GM23248 (cell line): Measurements from ENCODE around the gene USP6.

Experiments
- EZH2 ChIP-seq: fragments of 200-600 bp; sonication (generic); IDR thresholded peaks from 2 replicates; pipeline ENCODE4 v1.6.1; 2018; ENCODE audit warnings: antibody characterized with exemption, mild to moderate bottlenecking; ENCODE audit not compliant: insufficient read depth, poor library complexity, severe bottlenecking
- EZH2phosphoT487 ChIP-seq: fragments of 200-600 bp; sonication (generic); IDR thresholded peaks from 2 replicates; pipeline ENCODE4 v1.6.1; 2018; ENCODE audit warnings: antibody characterized with exemption, moderate library complexity, mild to moderate bottlenecking, low read depth; ENCODE audit not compliant: insufficient read depth

GRCh38 chr17:5068236-5068635 lies 47.6 kb upstream of the USP6 start:
- no peak for TF ChIP-seq EZH2
- no peak for TF ChIP-seq EZH2phosphoT487
